ENCODE results near the gene UBR4.
A peak's percentile ranks its signal among the peaks of the same experiment; 100 is the strongest.

DNA sequence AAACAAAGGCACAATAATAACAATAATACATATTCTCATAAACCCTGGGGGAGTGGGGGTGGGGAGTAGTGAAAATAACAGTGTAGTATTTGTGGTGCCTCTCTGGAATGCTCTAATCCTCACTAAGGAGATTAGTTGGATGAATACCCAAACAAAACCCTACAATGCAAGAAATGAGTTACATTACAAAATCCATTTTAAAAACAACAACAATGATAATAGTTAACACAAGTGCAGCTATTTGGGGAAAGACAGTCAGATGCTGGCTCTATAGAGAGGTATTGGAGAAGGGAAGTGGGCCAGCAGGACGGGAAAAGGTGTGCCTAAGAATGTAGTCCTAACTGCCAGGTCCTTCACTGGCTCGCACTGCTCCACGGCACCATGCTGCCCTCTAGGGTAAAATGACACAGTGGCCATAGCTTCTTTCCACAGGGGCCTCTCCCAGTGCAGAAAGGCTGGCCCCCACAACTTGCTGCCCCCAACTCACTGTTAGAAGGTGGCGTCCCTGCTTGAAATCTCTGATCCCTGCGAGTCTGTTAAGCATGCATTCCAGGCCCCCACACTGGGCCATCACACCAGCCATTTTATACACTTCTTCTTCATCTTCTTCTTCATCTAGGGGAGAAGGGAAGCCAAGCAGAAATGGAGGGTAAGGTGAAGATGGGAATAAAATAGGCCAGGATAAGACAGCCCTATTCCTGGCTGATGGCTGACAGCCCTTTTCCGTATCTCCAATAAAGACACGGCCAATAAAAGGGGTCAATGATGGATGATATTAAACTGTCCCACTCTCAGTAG, 113.8 kb downstream of the UBR4 start:
- TF ChIP-seq, protein P1, sequence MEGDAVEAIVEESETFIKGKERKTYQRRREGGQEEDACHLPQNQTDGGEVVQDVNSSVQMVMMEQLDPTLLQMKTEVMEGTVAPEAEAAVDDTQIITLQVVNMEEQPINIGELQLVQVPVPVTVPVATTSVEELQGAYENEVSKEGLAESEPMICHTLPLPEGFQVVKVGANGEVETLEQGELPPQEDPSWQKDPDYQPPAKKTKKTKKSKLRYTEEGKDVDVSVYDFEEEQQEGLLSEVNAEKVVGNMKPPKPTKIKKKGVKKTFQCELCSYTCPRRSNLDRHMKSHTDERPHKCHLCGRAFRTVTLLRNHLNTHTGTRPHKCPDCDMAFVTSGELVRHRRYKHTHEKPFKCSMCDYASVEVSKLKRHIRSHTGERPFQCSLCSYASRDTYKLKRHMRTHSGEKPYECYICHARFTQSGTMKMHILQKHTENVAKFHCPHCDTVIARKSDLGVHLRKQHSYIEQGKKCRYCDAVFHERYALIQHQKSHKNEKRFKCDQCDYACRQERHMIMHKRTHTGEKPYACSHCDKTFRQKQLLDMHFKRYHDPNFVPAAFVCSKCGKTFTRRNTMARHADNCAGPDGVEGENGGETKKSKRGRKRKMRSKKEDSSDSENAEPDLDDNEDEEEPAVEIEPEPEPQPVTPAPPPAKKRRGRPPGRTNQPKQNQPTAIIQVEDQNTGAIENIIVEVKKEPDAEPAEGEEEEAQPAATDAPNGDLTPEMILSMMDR (IDR thresholded peaks at IDR 0.05; ENCODE audit: control extremely low read depth in 1 of 3, insufficient read depth in 1 of 3, low read depth in 1 of 3, low read length in 3 of 3), result peak; percentile 12 to 44 (median 30); a peak in 3 of 4 replicates
- TF ChIP-seq YY1 (IDR thresholded peaks at IDR 0.05; ENCODE audit: low read depth, low read length) (no peak), JUN (IDR thresholded peaks at IDR 0.05; ENCODE audit: low read depth, low read length) (no peak), EZH2 (IDR thresholded peaks at IDR 0.05; ENCODE audit: low read depth, low read length, severe bottlenecking) (no peak), ATF2 (IDR thresholded peaks at IDR 0.05; ENCODE audit: low read length) (no peak), POLR2A (IDR thresholded peaks at IDR 0.05; ENCODE audit: control extremely low read depth in 1 of 2, low read depth in 2 of 2, low read length in 2 of 2) (no peak), TEAD4 (IDR thresholded peaks at IDR 0.05; ENCODE audit: low read depth, low read length) (no peak), ZNF274 (IDR thresholded peaks at IDR 0.05; ENCODE audit: borderline replicate concordance, extremely low read depth, low read length) (no peak), NRF1 (IDR thresholded peaks at IDR 0.05; ENCODE audit: low read depth, low read length) (no peak)
